Mesothelial cell of epicardium (in vitro differentiated cells): ENCODE results near the gene PDE4D. TPM values are rescaled to one million over a fixed set of nuclear protein-coding genes. Genes with fewer than 3 reads are reported as not detected.

Experiments
- DNase-seq, 2 experiments: peaks; one replicate each; pipeline ENCODE4 v3.0.0; 2021; ENCODE audit warnings: low spot score in 2 of 2; ENCODE audit not compliant: unreplicated experiment in 2 of 2
- H3K27ac Mint-ChIP-seq: 2 replicates; pipeline ENCODE4 v1.8.0; 2021; ENCODE audit warnings: mixed read lengths
- H3K27me3 Mint-ChIP-seq: 2 replicates; pipeline ENCODE4 v1.8.0; 2021; ENCODE audit warnings: low read depth, mixed read lengths
- H3K36me3 Mint-ChIP-seq: 2 replicates; pipeline ENCODE4 v1.8.0; 2021; ENCODE audit warnings: mixed read lengths
- H3K4me1 Mint-ChIP-seq: 2 replicates; pipeline ENCODE4 v1.8.0; 2021; ENCODE audit warnings: mixed read lengths
- H3K4me3 Mint-ChIP-seq: 2 replicates; pipeline ENCODE4 v1.8.0; 2021; ENCODE audit warnings: mild to moderate bottlenecking, moderate library complexity, mixed read lengths
- H3K9me3 Mint-ChIP-seq: 2 replicates; pipeline ENCODE4 v1.8.0; 2021; ENCODE audit warnings: mixed read lengths
- total RNA-seq: library from RNA; stranded (reverse); gene quantifications from 3 replicates; pipeline ENCODE4 v1.2.1, GENCODE V29; 2021
- TF ChIP-seq, protein P1 (sequence below): fragments of 200-600 bp; sonication (generic); IDR thresholded peaks from one replicate; pipeline ENCODE4 v1.5.0; 2021; ENCODE audit warnings: antibody characterized with exemption; ENCODE audit not compliant: unreplicated experiment

PDE4D gene
- total RNA-seq, 1 donor from 2014 or later: 105 TPM

DNA sequence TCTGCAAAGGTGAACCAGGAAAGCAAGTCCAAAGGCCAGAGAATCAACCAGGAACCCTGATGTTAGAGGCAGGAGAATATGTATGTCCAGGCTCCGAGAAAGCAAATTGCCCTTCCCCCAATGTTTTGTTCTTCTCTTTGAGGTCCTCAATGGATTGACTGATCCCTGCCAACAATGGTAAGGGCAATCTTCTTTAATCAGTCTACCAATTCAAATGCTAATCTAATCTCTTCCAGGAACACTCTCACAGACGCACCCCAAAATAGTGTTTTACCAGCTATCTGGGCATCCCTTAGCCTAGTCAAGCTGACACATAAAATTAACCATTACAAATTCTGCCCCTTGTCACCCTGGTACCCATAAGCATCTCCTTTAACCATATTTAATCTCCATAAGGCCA lies 912.6 kb downstream of the PDE4D start:
- Mint-ChIP-seq H3K36me3 (peaks cover 26% of the 10 kb centered on the region), H3K27ac (no peak overlapping the region), H3K27me3 (no peaks in the 10 kb centered on the region), H3K4me1 (peaks cover 16% of the 10 kb centered on the region), H3K4me3 (no peak overlapping the region), H3K9me3 (no peaks in the 10 kb centered on the region)
- no peak for DNase-seq
- TF ChIP-seq, protein P1, sequence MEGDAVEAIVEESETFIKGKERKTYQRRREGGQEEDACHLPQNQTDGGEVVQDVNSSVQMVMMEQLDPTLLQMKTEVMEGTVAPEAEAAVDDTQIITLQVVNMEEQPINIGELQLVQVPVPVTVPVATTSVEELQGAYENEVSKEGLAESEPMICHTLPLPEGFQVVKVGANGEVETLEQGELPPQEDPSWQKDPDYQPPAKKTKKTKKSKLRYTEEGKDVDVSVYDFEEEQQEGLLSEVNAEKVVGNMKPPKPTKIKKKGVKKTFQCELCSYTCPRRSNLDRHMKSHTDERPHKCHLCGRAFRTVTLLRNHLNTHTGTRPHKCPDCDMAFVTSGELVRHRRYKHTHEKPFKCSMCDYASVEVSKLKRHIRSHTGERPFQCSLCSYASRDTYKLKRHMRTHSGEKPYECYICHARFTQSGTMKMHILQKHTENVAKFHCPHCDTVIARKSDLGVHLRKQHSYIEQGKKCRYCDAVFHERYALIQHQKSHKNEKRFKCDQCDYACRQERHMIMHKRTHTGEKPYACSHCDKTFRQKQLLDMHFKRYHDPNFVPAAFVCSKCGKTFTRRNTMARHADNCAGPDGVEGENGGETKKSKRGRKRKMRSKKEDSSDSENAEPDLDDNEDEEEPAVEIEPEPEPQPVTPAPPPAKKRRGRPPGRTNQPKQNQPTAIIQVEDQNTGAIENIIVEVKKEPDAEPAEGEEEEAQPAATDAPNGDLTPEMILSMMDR: no peak

DNA sequence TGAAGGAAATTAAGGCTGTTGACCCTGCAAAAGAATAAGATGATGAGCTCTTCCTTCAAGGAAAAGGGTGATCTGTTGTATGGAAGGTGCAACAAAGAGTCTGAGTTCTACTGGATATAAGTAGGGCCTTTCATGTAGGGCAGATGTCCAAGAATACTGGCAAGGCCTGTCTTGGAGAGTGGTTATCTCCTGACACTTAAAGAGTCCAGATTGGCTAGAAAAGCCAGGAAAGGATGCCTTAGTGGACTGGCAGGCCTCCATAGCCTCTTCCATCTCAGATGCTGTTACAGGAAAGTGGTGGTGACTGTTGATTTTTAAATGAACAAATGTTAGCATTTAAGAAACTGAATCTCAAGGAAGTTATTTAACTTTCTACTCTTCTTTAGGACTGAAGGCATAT lies 914.4 kb downstream of the PDE4D start:
- no peaks in the 10 kb centered on the region for H3K27me3 Mint-ChIP-seq
- peaks cover 38% of the 10 kb centered on the region for H3K36me3 Mint-ChIP-seq
- DNase-seq: no peak
- no peaks in the 10 kb centered on the region for H3K9me3 Mint-ChIP-seq
- peaks cover 6% of the 10 kb centered on the region for H3K4me1 Mint-ChIP-seq
- TF ChIP-seq, protein P1: no peak
- no peak overlapping the region for H3K27ac Mint-ChIP-seq
- no peak overlapping the region for H3K4me3 Mint-ChIP-seq

- H3K36me3 Mint-ChIP-seq: peaks cover 33% of the 10 kb centered on the region
- H3K9me3 Mint-ChIP-seq: no peaks in the 10 kb centered on the region
- DNase-seq: no peak
- H3K27me3 Mint-ChIP-seq: no peaks in the 10 kb centered on the region
- no peaks in the 10 kb centered on the region for H3K4me1 Mint-ChIP-seq
- TF ChIP-seq, protein P1: no peak
- H3K27ac Mint-ChIP-seq: no peak overlapping the region
- H3K4me3 Mint-ChIP-seq: no peak overlapping the region
Measured at GRCh38 chr5:58974601-58975000, 918.9 kb downstream of the PDE4D start.

DNA sequence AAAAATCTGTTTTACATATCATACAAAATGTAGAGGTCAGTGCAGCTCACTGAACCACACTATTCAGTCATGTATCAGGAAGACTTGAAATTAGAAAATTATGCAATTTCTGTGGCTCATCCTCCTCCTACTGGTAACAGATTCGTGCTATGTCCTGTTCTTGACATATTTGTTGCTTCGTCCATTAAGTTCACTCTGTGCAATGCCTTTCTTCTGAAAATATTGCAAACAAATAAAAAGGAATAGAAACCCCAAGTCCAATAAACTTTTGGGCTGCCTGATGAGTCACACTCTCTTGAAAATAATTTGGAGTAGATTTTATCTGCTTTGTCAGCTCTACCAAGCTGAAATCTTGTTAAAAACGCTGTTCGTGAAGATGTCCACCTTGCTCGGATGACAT lies 919.4 kb downstream of the PDE4D start:
- no peak for DNase-seq
- Mint-ChIP-seq H3K4me3 (no peak overlapping the region), H3K27ac (no peak overlapping the region), H3K9me3 (no peaks in the 10 kb centered on the region), H3K27me3 (no peaks in the 10 kb centered on the region), H3K4me1 (no peaks in the 10 kb centered on the region), H3K36me3 (peaks cover 30% of the 10 kb centered on the region)
- TF ChIP-seq, protein P1: no peak

GRCh38 chr5:58972301-58972700 lies 921.2 kb downstream of the PDE4D start:
- Mint-ChIP-seq H3K4me3 (no peak overlapping the region), H3K27ac (no peak overlapping the region), H3K36me3 (peaks cover 29% of the 10 kb centered on the region), H3K9me3 (no peaks in the 10 kb centered on the region), H3K4me1 (no peaks in the 10 kb centered on the region), H3K27me3 (no peaks in the 10 kb centered on the region)
- no peak for DNase-seq
- TF ChIP-seq, protein P1: no peak

DNA sequence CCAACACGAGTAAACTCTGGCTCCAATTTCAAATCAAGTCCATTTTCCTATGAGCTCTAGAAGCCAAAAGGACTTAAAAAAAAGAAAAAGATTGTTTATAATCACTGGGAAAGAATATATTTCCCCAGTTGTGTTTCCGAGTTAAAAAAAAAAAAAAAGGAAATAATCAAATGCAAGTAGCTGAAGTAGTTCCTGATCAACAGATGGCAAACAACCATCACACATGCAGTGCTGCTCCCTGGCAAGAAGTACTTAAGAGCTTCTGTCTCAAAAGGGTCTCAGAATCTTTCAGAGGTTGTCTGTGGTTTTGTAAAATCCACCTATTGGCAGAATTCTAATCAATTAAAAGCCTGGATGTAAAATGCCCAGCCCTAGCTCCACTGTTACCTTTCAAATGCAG lies 922.8 kb downstream of the PDE4D start:
- no peak overlapping the region for H3K4me3 Mint-ChIP-seq
- DNase-seq: no peak

More for the DNA sequence above, 922.8 kb downstream of the PDE4D start:
- TF ChIP-seq, protein P1: no peak
- H3K36me3 Mint-ChIP-seq: peaks cover 19% of the 10 kb centered on the region
- no peaks in the 10 kb centered on the region for H3K27me3 Mint-ChIP-seq
- H3K9me3 Mint-ChIP-seq: no peaks in the 10 kb centered on the region
- no peak overlapping the region for H3K27ac Mint-ChIP-seq
- no peaks in the 10 kb centered on the region for H3K4me1 Mint-ChIP-seq
